Epithelial cell of esophagus (primary cell): ENCODE measurements around the gene MSL3B.

Source experiments
- DNase-seq: peaks from one replicate; pipeline ENCODE4 v3.0.0; 2010; ENCODE audit warnings: low read depth
- H3K4me3 ChIP-seq: 2 replicates; pipeline ENCODE4 v1.5.1; 2011; ENCODE audit warnings: mild to moderate bottlenecking, low read length, control low read depth
- TF ChIP-seq, protein P1 (sequence below): IDR thresholded peaks from 2 replicates; pipeline ENCODE4 v1.5.1; 2011; ENCODE audit warnings: low read depth, mild to moderate bottlenecking, low read length, control low read depth, inconsistent platforms; ENCODE audit not compliant: insufficient read depth; ENCODE audit errors: missing control alignments

MSL3B gene

DNA sequence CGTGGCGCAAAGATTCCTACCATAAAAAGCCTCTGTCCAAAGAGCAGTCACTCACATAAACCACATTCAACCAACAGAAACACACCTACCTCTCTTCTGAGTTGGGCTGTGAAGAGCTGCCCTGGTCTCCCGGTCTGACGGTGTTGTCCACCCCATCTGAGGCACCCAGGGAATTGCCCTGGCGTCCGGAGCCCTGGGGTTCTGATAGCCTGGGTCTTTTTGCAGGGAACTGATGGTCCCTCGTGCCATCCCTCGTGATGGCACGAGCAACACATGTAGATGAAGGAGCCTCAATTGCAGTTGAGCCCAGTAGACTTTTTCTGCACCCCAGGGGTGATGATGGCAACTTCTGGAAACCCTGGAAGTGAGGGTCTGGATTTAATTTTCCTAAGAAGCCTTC is 27.7 kb downstream of the MSL3B start:
- TF ChIP-seq, protein P1, sequence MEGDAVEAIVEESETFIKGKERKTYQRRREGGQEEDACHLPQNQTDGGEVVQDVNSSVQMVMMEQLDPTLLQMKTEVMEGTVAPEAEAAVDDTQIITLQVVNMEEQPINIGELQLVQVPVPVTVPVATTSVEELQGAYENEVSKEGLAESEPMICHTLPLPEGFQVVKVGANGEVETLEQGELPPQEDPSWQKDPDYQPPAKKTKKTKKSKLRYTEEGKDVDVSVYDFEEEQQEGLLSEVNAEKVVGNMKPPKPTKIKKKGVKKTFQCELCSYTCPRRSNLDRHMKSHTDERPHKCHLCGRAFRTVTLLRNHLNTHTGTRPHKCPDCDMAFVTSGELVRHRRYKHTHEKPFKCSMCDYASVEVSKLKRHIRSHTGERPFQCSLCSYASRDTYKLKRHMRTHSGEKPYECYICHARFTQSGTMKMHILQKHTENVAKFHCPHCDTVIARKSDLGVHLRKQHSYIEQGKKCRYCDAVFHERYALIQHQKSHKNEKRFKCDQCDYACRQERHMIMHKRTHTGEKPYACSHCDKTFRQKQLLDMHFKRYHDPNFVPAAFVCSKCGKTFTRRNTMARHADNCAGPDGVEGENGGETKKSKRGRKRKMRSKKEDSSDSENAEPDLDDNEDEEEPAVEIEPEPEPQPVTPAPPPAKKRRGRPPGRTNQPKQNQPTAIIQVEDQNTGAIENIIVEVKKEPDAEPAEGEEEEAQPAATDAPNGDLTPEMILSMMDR: no peak
- DNase-seq: no peak

DNA sequence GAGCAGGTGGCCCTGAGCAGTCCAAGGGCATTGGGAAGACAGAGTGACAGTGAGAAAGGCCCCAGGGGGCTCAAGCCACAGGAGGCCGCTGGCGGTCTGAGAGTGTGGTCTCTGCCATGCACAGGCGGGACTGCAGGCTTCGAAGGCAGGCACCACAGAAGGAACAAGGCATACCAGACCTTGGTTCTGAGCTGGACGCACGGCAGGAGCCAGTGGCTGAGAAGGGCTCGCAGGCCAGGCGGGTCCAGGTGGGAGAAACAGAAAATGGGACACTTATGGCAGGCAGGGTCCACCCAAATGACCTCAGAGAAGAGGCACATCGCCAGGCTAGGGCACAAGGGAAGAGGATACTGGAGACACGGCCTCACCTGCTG is 28.8 kb downstream of the MSL3B start:
- DNase-seq: no peak
- TF ChIP-seq, protein P1: no peak
- H3K4me3 ChIP-seq: no peak overlapping the region

More for the DNA sequence above, 27.7 kb downstream of the MSL3B start:
- no peak overlapping the region for H3K4me3 ChIP-seq

DNA sequence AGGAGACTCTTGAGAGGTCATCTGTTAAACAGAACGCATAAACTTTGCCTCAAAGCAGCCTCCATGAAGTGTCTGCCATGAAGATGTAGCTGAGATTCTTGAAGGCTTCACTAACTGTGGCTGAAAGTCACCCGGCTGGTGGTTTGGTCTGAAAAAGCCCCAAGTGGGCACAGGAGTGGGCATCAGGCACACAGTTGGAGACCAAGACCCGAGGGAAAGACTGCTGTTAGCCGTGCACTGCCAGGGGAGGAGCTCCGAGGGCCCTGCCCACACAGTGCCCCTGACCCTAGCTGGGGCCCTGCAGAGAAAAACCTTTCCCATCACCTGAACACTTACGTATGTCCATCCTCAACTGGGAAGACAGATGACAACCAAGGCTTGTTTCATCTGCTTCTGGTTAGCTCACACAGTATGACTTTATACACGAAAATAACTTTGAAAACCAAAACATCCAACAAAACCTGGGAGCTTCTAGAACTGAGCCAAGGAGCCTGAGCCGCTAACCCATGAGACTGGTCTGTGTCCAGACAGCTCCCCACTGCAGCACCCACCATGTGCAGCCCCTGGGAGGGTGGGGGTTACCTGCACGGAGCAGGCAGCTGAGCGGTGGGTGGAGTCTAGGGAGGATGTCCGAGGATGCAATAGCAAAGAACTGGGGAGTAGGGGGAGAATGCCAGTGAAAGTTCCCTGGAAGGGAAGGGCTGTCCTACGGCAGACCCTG is 29.3 kb downstream of the MSL3B start:
- no peak overlapping the region for H3K4me3 ChIP-seq
- TF ChIP-seq, protein P1: no peak
- DNase-seq: no peak

DNA sequence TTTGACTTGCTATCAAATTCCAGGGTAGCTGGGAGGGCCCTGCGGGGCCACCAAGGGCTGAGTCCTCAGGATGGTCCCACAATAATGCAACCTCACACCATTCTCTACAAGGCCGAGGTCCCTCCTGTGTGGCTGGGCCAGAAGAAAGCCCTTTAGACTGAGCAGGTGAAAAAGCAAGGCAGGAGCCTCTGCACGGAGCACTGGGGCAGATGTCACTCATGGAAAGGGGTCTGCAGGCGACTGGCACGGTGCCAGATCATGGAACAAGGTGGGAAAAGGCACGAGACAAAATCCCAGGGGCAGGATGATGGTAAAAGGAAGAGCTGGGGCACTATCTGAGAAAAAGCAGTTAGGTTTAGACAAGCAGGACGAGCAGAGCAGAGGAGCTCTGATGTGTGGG is 29.9 kb downstream of the MSL3B start:
- no peak for DNase-seq
- TF ChIP-seq, protein P1: no peak
- no peak overlapping the region for H3K4me3 ChIP-seq

DNA sequence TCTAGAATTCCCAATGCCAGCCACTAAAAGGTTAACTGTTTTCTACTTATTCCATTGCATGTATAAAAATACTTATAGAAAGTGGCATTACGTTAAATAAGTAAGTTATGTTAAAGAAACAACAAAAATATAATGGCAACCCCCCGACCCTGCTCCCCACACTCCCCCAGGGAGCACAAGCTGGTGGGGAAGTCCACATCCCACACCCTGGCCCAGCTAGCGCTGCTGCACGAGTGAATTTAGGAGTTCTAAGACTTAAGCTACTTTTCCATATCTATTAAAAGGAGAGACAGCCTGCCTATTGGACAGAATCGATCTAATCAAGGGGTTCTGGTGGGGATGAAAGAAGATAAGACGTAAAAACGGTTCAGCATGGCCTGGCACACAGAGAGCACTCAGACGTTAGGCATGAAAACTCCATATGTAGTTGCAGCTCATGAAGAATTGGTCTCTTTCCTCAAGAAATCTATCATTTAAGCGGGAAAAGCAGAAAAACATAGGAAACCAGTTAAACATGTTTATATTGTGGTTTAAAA is 30.4 kb downstream of the MSL3B start:
- no peak overlapping the region for H3K4me3 ChIP-seq
- DNase-seq: no peak
- TF ChIP-seq, protein P1: no peak

DNA sequence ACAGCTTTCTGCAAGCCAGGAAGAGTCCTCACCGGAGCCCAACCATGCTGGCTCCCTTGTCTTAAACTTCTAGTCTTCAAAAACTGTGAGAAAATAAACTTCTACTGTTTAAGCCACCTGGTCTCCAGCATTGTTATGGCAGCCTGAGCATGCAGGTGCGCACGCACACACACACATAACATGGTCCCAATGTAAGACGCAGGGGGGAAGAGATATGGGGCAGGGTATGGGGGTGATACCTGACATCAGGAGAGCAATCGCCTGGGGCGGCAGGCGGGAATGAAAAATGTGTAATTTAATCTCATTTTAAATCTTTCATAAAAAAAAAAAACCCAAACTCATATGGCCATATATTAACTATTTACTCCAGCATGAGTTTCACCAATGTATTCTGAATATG is 31.8 kb downstream of the MSL3B start:
- H3K4me3 ChIP-seq: no peak overlapping the region
- TF ChIP-seq, protein P1: no peak
- no peak for DNase-seq
